A673 (cell line): ENCODE measurements around the gene MON2.

Experiments
- EZH2 ChIP-seq: fragments of 200-600 bp; sonication (generic); IDR thresholded peaks from 2 replicates; pipeline ENCODE4 v1.6.1; 2017; ENCODE audit warnings: borderline replicate concordance, low read depth, mild to moderate bottlenecking, mixed read lengths, antibody characterized with exemption, low read length; ENCODE audit not compliant: poor library complexity, severe bottlenecking
- TF ChIP-seq, protein P1 (sequence below): fragments of 300-800, 200-600 bp; sonication (generic); conservative IDR thresholded peaks from 2 replicates; pipeline ENCODE4 v1.5.1; 2017; ENCODE audit warnings: low read depth, mild to moderate bottlenecking, antibody characterized with exemption, low read length, moderate library complexity, mixed read lengths

DNA sequence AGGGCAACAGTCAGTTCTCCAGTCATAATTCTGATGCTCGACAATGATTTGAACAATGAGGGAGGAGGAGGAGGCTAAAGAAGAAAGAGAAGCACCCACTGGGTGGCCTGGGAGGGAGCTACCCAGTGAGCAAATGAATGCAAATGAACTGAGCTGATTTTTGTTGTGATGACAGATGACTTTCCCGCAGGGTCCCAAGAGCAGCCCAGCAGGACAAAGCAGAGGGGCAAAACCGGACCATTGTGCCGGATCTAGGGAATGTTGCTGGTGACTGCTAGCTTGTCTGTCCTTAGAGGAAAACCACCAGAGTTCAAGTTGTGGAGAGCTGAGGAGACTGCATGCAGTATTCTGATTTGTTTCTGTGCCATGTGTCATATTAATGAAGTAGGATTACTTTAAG, 162.8 kb downstream of the MON2 start:
- TF ChIP-seq, protein P1, sequence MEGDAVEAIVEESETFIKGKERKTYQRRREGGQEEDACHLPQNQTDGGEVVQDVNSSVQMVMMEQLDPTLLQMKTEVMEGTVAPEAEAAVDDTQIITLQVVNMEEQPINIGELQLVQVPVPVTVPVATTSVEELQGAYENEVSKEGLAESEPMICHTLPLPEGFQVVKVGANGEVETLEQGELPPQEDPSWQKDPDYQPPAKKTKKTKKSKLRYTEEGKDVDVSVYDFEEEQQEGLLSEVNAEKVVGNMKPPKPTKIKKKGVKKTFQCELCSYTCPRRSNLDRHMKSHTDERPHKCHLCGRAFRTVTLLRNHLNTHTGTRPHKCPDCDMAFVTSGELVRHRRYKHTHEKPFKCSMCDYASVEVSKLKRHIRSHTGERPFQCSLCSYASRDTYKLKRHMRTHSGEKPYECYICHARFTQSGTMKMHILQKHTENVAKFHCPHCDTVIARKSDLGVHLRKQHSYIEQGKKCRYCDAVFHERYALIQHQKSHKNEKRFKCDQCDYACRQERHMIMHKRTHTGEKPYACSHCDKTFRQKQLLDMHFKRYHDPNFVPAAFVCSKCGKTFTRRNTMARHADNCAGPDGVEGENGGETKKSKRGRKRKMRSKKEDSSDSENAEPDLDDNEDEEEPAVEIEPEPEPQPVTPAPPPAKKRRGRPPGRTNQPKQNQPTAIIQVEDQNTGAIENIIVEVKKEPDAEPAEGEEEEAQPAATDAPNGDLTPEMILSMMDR: no peak
- TF ChIP-seq EZH2: no peak
